GM19395 (cell line): ENCODE measurements around the gene FNDC3B.

Experiments
- ATAC-seq: cut with Tn5 transposase; IDR thresholded peaks from one replicate; pipeline ENCODE4 v1.9.1; 2021; ENCODE audit warnings: mild to moderate bottlenecking, moderate library complexity; ENCODE audit not compliant: unreplicated experiment

The FNDC3B gene

GRCh38 chr3:172182797-172183196, 143.4 kb downstream of the FNDC3B start:
- ATAC-seq = no peak

GRCh38 chr3:172184106-172184822, 144.9 kb downstream of the FNDC3B start:
- ATAC-seq = no peak

DNA sequence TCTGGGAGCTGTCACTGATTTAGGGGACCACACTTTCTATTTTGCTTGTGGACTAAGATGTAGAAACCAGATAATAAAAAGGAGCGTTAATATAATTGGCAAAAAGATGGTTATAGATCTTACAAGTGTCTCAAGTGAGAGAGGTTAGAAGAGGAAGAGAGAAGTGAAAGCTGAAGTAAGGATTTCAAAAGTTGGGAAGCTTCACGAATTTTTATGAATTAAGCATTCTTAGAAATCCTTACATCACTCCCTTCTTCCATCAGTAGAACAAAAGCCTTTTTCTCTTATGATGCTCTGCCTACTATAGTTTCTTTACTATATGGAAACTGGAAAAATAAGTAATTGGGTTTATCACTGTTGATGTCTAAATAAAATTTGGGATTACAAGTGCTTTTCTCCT, 146.5 kb downstream of the FNDC3B start:
- no peak for ATAC-seq

GRCh38 chr3:172186607-172187006, 147.2 kb downstream of the FNDC3B start:
- ATAC-seq = no peak

DNA sequence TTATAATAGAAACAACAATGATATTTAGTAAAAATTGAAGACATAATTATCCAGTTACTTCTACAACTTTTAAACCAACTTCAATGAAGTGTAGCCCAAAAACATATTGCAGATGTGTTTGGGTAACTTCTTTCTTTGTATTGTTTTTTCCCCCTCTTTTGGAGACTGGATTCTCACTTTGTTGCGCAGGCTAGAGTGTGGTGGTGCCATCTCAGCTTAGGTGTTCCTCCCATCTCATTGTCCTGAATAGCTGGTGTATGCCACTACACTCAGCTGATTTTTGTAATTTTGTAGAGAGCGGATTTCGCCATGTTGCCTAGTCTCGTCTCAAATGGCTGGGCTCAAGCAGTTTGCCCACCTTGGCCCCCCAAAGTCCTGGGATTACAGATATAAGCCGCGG, 148.1 kb downstream of the FNDC3B start:
- no peak for ATAC-seq

GRCh38 chr3:172188511-172188910, 149.1 kb downstream of the FNDC3B start:
- no peak for ATAC-seq

DNA sequence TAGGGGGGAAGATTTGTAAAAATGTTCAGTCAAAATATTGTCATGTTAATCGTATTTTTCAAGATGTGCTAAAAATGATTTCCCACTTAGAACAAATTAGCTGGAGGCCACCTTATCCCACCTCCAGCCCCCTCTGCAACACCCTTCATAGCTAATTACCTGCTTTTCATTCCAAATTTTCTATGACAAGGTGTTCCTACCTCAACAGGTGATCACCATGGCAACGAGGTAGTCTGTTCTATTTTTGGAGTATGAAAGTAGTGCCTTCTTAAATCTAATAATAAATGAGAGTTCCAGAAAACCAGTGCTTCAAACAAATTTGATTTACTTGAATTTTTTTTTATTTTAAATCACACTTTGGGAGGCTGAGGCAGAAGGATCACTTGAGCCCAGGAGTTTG, 149.8 kb downstream of the FNDC3B start:
- no peak for ATAC-seq

DNA sequence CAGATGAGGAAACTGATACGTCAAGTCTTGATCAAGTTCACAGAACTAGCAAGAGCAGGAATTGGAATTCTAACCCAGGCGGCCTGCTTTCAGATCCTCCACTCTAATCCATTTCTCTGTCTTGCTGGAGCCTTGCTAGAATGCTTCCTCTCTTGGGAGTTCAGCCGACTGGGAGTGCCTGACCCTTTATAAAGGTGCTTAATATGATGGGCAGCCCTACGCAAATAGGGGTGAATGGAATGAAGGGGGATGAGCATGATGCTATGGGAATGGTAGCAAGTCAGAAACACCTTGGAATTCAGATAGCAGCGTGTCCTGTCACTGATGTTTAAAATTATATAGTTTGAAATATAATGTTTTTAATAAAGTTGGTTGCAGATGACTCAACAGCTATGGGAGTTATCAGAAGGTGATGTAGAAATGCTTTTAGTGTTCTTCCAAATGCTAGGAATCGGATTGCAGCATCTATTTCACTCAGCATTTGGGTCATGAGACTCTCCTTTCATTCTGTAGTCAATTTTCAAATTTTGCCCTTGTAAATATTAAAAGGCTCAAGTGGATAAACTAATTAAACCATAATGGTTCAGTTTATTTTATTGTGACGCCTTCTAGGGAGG, 150.7 kb downstream of the FNDC3B start:
- no peak for ATAC-seq

GRCh38 chr3:172190980-172191379, 151.6 kb downstream of the FNDC3B start:
- no peak for ATAC-seq

DNA sequence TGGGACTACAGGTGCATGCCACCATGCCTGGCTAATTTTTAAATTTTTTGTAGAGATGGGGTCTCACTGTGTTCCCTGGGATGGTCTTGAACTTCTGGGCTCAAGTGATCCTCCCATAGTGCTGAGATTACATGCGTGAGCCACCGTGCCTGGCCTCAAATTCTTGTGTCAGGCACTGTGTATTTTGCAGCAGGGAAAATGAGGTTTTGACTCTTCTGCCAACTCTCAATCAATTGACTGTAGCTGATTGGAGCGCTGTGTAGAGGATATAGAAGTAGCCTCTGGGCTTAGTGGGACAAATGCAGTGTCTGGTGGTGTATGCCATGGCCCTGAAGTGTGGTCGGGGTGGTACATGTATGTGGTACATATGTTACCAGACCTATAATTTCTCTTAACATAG, 152.3 kb downstream of the FNDC3B start:
- no peak for ATAC-seq

DNA sequence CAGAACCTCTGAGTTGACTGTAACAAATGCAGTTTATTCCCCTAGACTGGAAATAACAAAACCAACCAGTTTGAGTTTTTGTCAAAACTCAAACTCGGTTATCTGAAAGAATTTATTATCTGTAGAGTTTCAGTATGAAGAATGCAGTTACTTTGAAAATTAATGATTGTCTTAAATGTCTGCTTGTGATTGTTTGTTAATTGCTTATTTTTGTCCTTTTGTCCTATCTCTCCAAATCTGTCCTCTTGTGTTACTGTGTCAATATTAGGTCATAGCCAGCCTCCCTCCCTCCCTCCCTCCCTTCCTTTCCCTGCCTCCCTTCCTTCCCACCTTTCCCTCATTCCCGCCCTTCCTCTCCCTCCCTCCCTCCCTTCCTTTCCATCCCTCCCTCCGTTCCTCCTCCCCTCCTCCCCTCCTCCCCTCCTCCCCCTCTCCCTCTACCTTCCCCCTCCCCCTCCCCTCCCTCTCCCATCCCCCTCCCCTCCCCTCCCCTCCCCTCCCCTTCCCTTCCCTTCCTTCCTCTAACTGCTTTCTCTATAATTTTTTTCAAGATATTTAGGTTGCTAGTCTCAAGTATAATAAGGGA, 153.5 kb downstream of the FNDC3B start:
- ATAC-seq = no peak

GRCh38 chr3:172193436-172193835, 154.1 kb downstream of the FNDC3B start:
- no peak for ATAC-seq

GRCh38 chr3:172194702-172195406, 155.5 kb downstream of the FNDC3B start:
- ATAC-seq = no peak

GRCh38 chr3:172195407-172195754, 156.0 kb downstream of the FNDC3B start:
- no peak for ATAC-seq

GRCh38 chr3:172197344-172197743, 158.0 kb downstream of the FNDC3B start:
- no peak for ATAC-seq

- ATAC-seq = no peak
These were observed 159.1 kb downstream of the FNDC3B start for GRCh38 chr3:172198428-172198827.

DNA sequence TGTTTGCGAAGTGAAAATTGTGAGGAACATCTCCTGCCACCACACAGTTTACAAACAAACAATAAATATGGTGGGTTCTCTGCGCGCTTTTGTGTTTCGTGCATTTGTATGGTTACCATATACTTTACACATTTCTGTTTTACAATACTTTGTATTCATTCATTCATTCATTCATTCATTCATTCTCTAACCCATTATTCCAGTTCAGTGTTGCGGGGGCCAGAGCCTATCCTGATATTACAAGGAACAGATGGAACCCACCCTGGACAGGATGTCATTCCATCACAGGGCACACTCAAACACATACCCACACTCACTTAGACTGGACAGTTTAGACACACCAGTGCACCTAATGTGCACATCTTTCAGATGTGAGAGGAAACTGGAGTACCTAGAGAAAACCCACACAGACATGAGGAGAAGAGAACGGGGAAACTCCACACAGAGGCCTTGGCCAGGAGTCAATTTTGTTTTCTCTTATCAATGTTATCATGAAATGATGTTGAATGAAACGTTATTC, 160.5 kb downstream of the FNDC3B start:
- no peak for ATAC-seq

DNA sequence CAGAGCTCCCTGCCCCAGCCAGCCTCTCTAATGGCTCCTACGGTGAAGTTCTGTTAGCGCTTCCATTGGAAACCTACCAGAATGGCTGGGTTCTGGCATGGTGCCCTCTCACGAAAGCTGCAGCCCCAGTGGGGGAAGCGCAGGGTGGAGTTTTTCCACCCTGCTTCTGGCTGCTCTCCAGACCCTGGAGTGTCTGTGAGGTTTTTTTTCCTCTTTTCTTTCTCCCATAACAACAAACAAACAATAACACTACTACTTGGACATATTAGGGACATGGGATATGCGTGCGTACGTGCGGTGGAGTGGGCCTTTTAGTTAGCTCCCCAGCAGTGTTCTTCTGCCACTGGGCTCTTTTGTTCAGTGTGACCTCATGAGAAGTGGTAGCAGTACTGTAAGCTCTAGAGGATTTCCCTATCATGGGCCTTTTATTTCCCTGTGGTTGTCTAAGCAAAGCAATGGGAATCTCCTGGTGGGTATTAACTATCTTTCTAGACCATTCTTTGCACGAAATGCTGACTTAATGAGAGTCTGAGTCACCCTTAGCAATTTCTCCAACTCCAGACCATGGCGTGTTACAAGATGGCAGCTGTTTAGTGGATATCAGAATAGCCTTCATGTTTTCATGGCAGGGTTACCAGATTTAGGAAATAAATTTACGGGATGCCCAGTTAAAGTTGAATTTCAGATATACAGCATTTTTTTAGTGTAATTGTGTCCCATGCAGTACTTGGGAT, 161.9 kb downstream of the FNDC3B start:
- no peak for ATAC-seq

GRCh38 chr3:172201870-172202236, 162.5 kb downstream of the FNDC3B start:
- ATAC-seq = no peak

- no peak for ATAC-seq
These were observed 163.4 kb downstream of the FNDC3B start for GRCh38 chr3:172202797-172203196.
